HG03521 (cell line): ENCODE results near the gene TRIM63.

ENCODE experiments used
- ATAC-seq: cut with Tn5 transposase; IDR thresholded peaks from one replicate; pipeline ENCODE4 v1.9.1; 2021; ENCODE audit warnings: mild to moderate bottlenecking, moderate library complexity; ENCODE audit not compliant: unreplicated experiment

The TRIM63 gene

GRCh38 chr1:26089125-26089524, 21.7 kb upstream of the TRIM63 start:
- no peak for ATAC-seq

GRCh38 chr1:26084844-26085243, 17.4 kb upstream of the TRIM63 start:
- no peak for ATAC-seq

- no peak for ATAC-seq
Observed at GRCh38 chr1:26084091-26084561, 16.7 kb upstream of the TRIM63 start.

- ATAC-seq = no peak
Observed at GRCh38 chr1:26083208-26083607, 15.8 kb upstream of the TRIM63 start.

GRCh38 chr1:26082020-26082350, 14.6 kb upstream of the TRIM63 start:
- ATAC-seq = no peak

- ATAC-seq = no peak
Observed at GRCh38 chr1:26081267-26082019, 14.0 kb upstream of the TRIM63 start.

- ATAC-seq = no peak
Observed at GRCh38 chr1:26079960-26080814, 12.8 kb upstream of the TRIM63 start.

- no peak for ATAC-seq
Observed at GRCh38 chr1:26079178-26079563, 11.7 kb upstream of the TRIM63 start.

- ATAC-seq = no peak
Observed at GRCh38 chr1:26078286-26079177, 11.1 kb upstream of the TRIM63 start.

GRCh38 chr1:26077524-26077923, 10.1 kb upstream of the TRIM63 start:
- no peak for ATAC-seq

- ATAC-seq = no peak
Observed at GRCh38 chr1:26075421-26076144, 8.2 kb upstream of the TRIM63 start.

- ATAC-seq = no peak
Observed at GRCh38 chr1:26072305-26072704, 4.9 kb upstream of the TRIM63 start.

GRCh38 chr1:26070963-26071342, 3.5 kb upstream of the TRIM63 start:
- ATAC-seq = no peak

GRCh38 chr1:26070296-26070962, 3.0 kb upstream of the TRIM63 start:
- no peak for ATAC-seq

GRCh38 chr1:26069941-26070295, 2.5 kb upstream of the TRIM63 start:
- no peak for ATAC-seq

- ATAC-seq = no peak
Observed at GRCh38 chr1:26066857-26067256, 573 bp downstream of the TRIM63 start.

- no peak for ATAC-seq
Observed at GRCh38 chr1:26066160-26066559, 1.3 kb downstream of the TRIM63 start.

- ATAC-seq = no peak
Observed at GRCh38 chr1:26064553-26064952, 2.9 kb downstream of the TRIM63 start.

GRCh38 chr1:26060832-26061574, 6.4 kb downstream of the TRIM63 start:
- no peak for ATAC-seq
